Kidney (tissue), 14 donors: ENCODE results near the gene SAMD10. TPM values are rescaled to one million over a fixed set of nuclear protein-coding genes. Genes with fewer than 3 reads are reported as not detected.
A peak's percentile ranks its signal among the peaks of the same experiment; 100 is the strongest.

Source experiments
- DNase-seq, 5 donors: peaks; one replicate each; pipeline ENCODE4 v3.0.0-alpha.2; 2013 to 2020
- FAIRE-seq: peaks from 2 replicates; lab custom pipeline; 2012; peaks lifted over from hg19 to GRCh38; lab: Jason Lieb, UNC
- H3K27ac ChIP-seq, 2 donors: one replicate each; pipeline ENCODE4 v1.7.0; 2013; ENCODE audit warnings: low read depth in 2 of 2, low read length in 2 of 2, inconsistent platforms in 1 of 2
- H3K27me3 ChIP-seq: one replicate; pipeline ENCODE4 v1.7.1; 2013; ENCODE audit warnings: low read length, inconsistent platforms; ENCODE audit not compliant: control insufficient read depth, insufficient read depth
- H3K36me3 ChIP-seq, 3 donors: one replicate each; pipeline versions ENCODE4 v1.7.0 to v1.7.1; 2013; ENCODE audit warnings: low read length in 3 of 3, control low read depth in 1 of 3, inconsistent platforms in 1 of 3; ENCODE audit not compliant: insufficient read depth in 3 of 3, control insufficient read depth in 2 of 3
- H3K4me1 ChIP-seq, 3 donors: one replicate each; pipeline versions ENCODE4 v1.7.0 to v1.7.1; 2013; ENCODE audit warnings: low read length in 3 of 3, inconsistent platforms in 1 of 3, low read depth in 1 of 3; ENCODE audit not compliant: control insufficient read depth in 2 of 3, insufficient read depth in 2 of 3
- H3K4me3 ChIP-seq, 3 donors: one replicate each; pipeline versions ENCODE4 v1.7.0 to v1.8.1; 2013; ENCODE audit warnings: low read length in 3 of 3, control low read depth in 1 of 3, inconsistent platforms in 1 of 3
- H3K9ac ChIP-seq, 3 donors: one replicate each; pipeline versions ENCODE4 v1.7.0 to v1.7.1; 2013; ENCODE audit warnings: low read length in 3 of 3, control low read depth in 1 of 3, inconsistent platforms in 1 of 3
- H3K9me3 ChIP-seq, 3 donors: one replicate each; pipeline versions ENCODE4 v1.7.0 to v1.7.1; 2013; ENCODE audit warnings: low read length in 3 of 3, control low read depth in 1 of 3, inconsistent platforms in 1 of 3; ENCODE audit not compliant: control insufficient read depth in 2 of 3, insufficient read depth in 1 of 3
- intact Hi-C: fragments of 100-400 bp; cut with DNase I; formaldehyde crosslinking; loops from one replicate; pipeline ENCODE4 v1.11.1; 2022
- polyA plus RNA-seq: library from polyadenylated mRNA; stranded (reverse); fragments of 350-450 nt; fragmentation: Illumina TruSeq; extraction: RNeasy Lipid Tissue Mini Kit (QIAGEN cat#74804); gene quantifications from one replicate; pipeline ENCODE4 v1.2.3, GENCODE V29; 2014; ENCODE audit warnings: low read depth, low replicate concordance; ENCODE audit not compliant: insufficient read depth
- total RNA-seq: library from RNA; stranded (reverse); fragmentation: NEBNext Ultra II Directional; extraction: Animal tissue kit (Norgen Biotek cat#: 25700); gene quantifications from one replicate; pipeline ENCODE4 v1.2.1, GENCODE V29; 2021
- TF ChIP-seq, protein P1 (sequence below): IDR thresholded peaks from 3 replicates; pipeline ENCODE4 v1.5.1; 2012; ENCODE audit warnings: mild to moderate bottlenecking, moderate library complexity, borderline replicate concordance; ENCODE audit not compliant: insufficient read depth; ENCODE audit errors: extremely low read depth
- donor health status: control.
- donor health status: control.
- donor health status: control.
- donor health status: control.
- donor health status: control.
- donor health status: DM: yes; HTN: yes; CAD: no.
- donor health status: Normal renal cell carcinoma (clear cell type).

Gene SAMD10
- total and polyA plus RNA-seq, 2 donors from 2014 or later: 7.9 to 8.5 TPM

DNA sequence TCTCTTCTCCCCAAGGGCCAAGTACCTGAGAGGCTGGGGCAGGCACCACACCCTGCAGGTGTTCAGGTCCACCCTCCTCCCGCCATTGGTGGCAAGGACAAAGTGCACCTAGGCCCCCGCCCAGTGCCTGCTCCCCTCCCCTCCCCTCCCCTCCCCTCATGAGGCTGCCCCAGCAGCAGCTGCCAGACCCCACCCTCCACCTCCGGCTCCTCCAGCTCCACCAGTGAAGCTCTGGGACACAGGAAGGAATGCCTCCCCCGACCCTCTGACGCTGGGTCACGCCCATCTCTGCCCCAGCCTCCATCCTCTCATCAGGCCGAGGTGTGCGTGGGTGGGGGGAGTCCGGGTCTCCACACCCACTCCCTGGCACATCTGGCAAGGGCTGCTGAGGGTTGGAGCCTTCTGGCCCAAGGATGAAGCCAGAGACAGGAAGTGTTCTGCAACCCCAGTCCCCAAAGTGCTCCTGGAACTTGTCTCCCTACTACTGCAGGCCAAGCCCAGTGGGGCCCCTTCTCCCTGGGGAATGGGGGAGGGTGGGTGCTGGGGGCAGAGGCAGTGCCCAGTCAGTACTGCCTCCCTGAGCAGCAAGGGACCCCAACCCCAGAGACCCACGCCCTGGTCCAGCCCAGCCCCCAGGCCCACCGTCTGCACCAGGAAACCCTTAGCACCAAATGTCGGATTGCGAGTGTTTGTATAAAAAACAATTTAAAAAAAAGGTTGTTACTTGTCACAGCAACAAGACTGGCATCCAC, 21.6 kb downstream of the SAMD10 start:
- TF ChIP-seq, protein P1, sequence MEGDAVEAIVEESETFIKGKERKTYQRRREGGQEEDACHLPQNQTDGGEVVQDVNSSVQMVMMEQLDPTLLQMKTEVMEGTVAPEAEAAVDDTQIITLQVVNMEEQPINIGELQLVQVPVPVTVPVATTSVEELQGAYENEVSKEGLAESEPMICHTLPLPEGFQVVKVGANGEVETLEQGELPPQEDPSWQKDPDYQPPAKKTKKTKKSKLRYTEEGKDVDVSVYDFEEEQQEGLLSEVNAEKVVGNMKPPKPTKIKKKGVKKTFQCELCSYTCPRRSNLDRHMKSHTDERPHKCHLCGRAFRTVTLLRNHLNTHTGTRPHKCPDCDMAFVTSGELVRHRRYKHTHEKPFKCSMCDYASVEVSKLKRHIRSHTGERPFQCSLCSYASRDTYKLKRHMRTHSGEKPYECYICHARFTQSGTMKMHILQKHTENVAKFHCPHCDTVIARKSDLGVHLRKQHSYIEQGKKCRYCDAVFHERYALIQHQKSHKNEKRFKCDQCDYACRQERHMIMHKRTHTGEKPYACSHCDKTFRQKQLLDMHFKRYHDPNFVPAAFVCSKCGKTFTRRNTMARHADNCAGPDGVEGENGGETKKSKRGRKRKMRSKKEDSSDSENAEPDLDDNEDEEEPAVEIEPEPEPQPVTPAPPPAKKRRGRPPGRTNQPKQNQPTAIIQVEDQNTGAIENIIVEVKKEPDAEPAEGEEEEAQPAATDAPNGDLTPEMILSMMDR: no peak
- H3K27me3 ChIP-seq: no peaks in the 10 kb centered on the region
- H3K4me1 ChIP-seq: peaks cover 0 to 20% (median 0%) of the 10 kb centered on the region in 3 donors
- no peaks in the 10 kb centered on the region for H3K9me3 ChIP-seq
- no peak overlapping the region for H3K4me3 ChIP-seq
- peak overlapping the region in 1 of 2 donors; percentile 7 for H3K27ac ChIP-seq
- H3K9ac ChIP-seq: no peak overlapping the region
- peaks cover 0 to 4% (median 0%) of the 10 kb centered on the region in 3 donors for H3K36me3 ChIP-seq
- DNase-seq (peak in 2 of 5 donors; percentile 83), FAIRE-seq (no peak)
- intact Hi-C loops: no loop called here

DNA sequence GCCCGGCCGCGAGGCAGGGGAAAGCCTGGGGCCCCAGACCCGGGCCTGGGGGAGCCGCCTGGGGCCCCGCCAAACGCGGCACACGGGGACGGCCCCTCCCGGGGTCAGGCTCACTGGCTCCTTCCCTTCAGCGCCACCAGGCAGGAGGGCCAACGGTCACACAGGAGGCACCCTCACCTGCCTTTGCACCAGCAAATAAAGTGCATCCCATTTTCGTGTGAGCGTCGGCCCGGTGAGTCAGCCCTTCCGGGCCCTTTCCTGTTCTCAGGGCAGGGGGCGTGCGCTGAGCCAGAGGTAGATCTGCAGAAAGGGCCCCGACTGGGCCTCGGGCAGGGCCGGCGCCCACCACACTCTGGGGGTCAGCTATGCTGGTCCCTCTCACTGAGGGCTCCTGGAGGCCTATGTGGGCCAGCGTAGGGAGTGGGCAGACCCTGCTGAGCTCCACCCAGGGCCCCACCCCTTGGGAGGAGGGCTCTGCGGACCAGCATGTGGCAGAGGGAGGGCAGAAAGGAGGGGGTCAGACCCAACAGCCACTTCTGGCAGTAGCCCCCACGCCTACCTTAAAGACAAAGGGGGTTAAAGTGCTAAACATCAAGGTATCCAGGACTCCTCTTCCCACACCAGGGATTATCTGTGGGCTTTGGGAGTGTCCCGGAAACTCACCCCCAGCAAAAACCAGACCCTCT, 22.3 kb downstream of the SAMD10 start:
- Histone ChIP-seq H3K36me3 (peaks cover 0 to 2% (median 0%) of the 10 kb centered on the region in 3 donors), H3K9ac (no peak overlapping the region), H3K4me1 (peaks cover 0 to 26% (median 0%) of the 10 kb centered on the region in 3 donors), H3K27ac (peak overlapping the region in 1 of 2 donors; percentile 7), H3K27me3 (no peaks in the 10 kb centered on the region), H3K4me3 (peak overlapping the region in 1 of 3 donors; percentile 53), H3K9me3 (no peaks in the 10 kb centered on the region)
- FAIRE-seq (no peak), DNase-seq (peak in 4 of 5 donors; percentile 61 to 91 (median 79))
- TF ChIP-seq, protein P1: no peak
- intact Hi-C loops: no loop called here

DNA sequence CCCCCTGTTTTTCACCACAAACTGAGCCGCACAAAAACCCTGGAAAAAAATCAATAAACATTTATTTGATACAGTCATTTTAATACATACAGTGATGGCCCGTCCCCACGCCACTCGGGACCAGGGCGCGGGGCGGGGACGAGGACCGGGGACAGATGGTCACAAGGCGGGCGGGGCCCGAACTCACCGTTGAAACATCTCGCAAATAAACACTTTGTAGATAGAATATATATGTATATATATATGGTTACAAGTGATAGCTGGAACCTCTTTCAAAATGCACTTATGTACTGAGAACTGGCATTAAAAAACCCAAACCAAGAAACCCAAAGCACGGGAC, 22.8 kb downstream of the SAMD10 start:
- H3K27ac ChIP-seq: no peak overlapping the region
- DNase-seq: peak in 1 of 5 donors; percentile 94
- H3K9me3 ChIP-seq: no peaks in the 10 kb centered on the region
- H3K36me3 ChIP-seq: peaks cover 0 to 1% (median 0%) of the 10 kb centered on the region in 3 donors
- TF ChIP-seq, protein P1: no peak
- intact Hi-C loops: no loop called here
- H3K27me3 ChIP-seq: no peaks in the 10 kb centered on the region
- no peak overlapping the region for H3K9ac ChIP-seq
- peaks cover 0 to 31% (median 0%) of the 10 kb centered on the region in 3 donors for H3K4me1 ChIP-seq
- FAIRE-seq: no peak
- peak overlapping the region; percentile 6 to 53 (median 29) for H3K4me3 ChIP-seq
